ENCODE data around the gene EPN3.

GRCh38 chr17:50579399-50579798 lies 46.9 kb downstream of the EPN3 start:
- TF ChIP-seq CTCF (IDR thresholded peaks at IDR 0.05) (no peak), POLR2AphosphoS5 (IDR thresholded peaks at IDR 0.05) (no peak), POLR2A (IDR thresholded peaks at IDR 0.05; ENCODE audit: low read depth) (no peak), EP300 (IDR thresholded peaks at IDR 0.05) (no peak)
